Central memory CD8-positive, alpha-beta T cell (primary cell): Measurements from ENCODE around the gene OGDHL.
A peak's percentile ranks its signal among the peaks of the same experiment; 100 is the strongest.

Experiments
- ATAC-seq: fragments of 150-1000 bp; cut with Tn5 transposase; replicated peaks from 2 replicates; pipeline ENCODE4 v1.10.0; 2022; ENCODE audit warnings: mild to moderate bottlenecking, moderate FRiP score, moderate number of reproducible peaks; ENCODE audit not compliant: poor library complexity, severe bottlenecking; ENCODE audit errors: extremely low read depth
- DNase-seq, 2 donors: peaks; one replicate each; pipeline ENCODE4 v3.0.0; 2021; ENCODE audit warnings: low spot score in 2 of 2
- H3K27ac Mint-ChIP-seq: one replicate; pipeline ENCODE4 v1.8.0; 2022; ENCODE audit warnings: low read depth, mild to moderate bottlenecking, moderate library complexity, mixed read lengths
- H3K27me3 Mint-ChIP-seq: one replicate; pipeline ENCODE4 v1.8.0; 2022; ENCODE audit warnings: mixed read lengths
- H3K36me3 Mint-ChIP-seq: one replicate; pipeline ENCODE4 v1.8.0; 2022; ENCODE audit warnings: mild to moderate bottlenecking, moderate library complexity, mixed read lengths; ENCODE audit not compliant: insufficient read depth
- H3K4me1 Mint-ChIP-seq: one replicate; pipeline ENCODE4 v1.8.0; 2022; ENCODE audit warnings: mixed read lengths
- H3K4me3 Mint-ChIP-seq: one replicate; pipeline ENCODE4 v1.8.0; 2022; ENCODE audit warnings: mild to moderate bottlenecking, moderate library complexity, mixed read lengths
- H3K9me3 Mint-ChIP-seq: one replicate; pipeline ENCODE4 v1.8.0; 2022; ENCODE audit warnings: mixed read lengths

OGDHL gene

GRCh38 chr10:49743464-49744075 is 18.6 kb downstream of the OGDHL start:
- no peaks in the 10 kb centered on the region for H3K9me3 Mint-ChIP-seq
- H3K4me1 Mint-ChIP-seq = no peaks in the 10 kb centered on the region
- H3K4me3 Mint-ChIP-seq = no peak overlapping the region
- peak in 1 of 2 donors; percentile 8 for DNase-seq
- no peaks in the 10 kb centered on the region for H3K27me3 Mint-ChIP-seq
- no peak overlapping the region for H3K27ac Mint-ChIP-seq
- no peak for ATAC-seq
- no peaks in the 10 kb centered on the region for H3K36me3 Mint-ChIP-seq

GRCh38 chr10:49742683-49743463 is 19.2 kb downstream of the OGDHL start:
- H3K36me3 Mint-ChIP-seq = no peaks in the 10 kb centered on the region
- H3K9me3 Mint-ChIP-seq = no peaks in the 10 kb centered on the region
- H3K27ac Mint-ChIP-seq = no peak overlapping the region
- DNase-seq (peak in 1 of 2 donors; percentile 8), ATAC-seq (no peak)
- H3K4me1 Mint-ChIP-seq = no peaks in the 10 kb centered on the region
- H3K27me3 Mint-ChIP-seq = no peaks in the 10 kb centered on the region
- no peak overlapping the region for H3K4me3 Mint-ChIP-seq

GRCh38 chr10:49741108-49741995 is 20.8 kb downstream of the OGDHL start:
- no peak overlapping the region for H3K4me3 Mint-ChIP-seq
- no peaks in the 10 kb centered on the region for H3K36me3 Mint-ChIP-seq
- H3K27ac Mint-ChIP-seq = no peak overlapping the region
- no peaks in the 10 kb centered on the region for H3K9me3 Mint-ChIP-seq
- DNase-seq (no peak), ATAC-seq (no peak)
- no peaks in the 10 kb centered on the region for H3K4me1 Mint-ChIP-seq
- no peaks in the 10 kb centered on the region for H3K27me3 Mint-ChIP-seq

- Mint-ChIP-seq H3K36me3 (no peaks in the 10 kb centered on the region), H3K4me3 (no peak overlapping the region), H3K4me1 (no peaks in the 10 kb centered on the region), H3K27ac (no peak overlapping the region), H3K9me3 (no peaks in the 10 kb centered on the region), H3K27me3 (peaks cover 8% of the 10 kb centered on the region)
- ATAC-seq (no peak), DNase-seq (no peak)
Observed at GRCh38 chr10:49740346-49741107, 21.6 kb downstream of the OGDHL start.

- DNase-seq (no peak), ATAC-seq (no peak)
- Mint-ChIP-seq H3K9me3 (no peaks in the 10 kb centered on the region), H3K36me3 (no peaks in the 10 kb centered on the region), H3K27me3 (peaks cover 9% of the 10 kb centered on the region), H3K4me1 (no peaks in the 10 kb centered on the region), H3K27ac (no peak overlapping the region), H3K4me3 (no peak overlapping the region)
Observed at GRCh38 chr10:49739426-49739825, 22.7 kb downstream of the OGDHL start.

- H3K27ac Mint-ChIP-seq = no peak overlapping the region
- H3K4me1 Mint-ChIP-seq = no peaks in the 10 kb centered on the region
- H3K9me3 Mint-ChIP-seq = no peaks in the 10 kb centered on the region
- H3K36me3 Mint-ChIP-seq = no peaks in the 10 kb centered on the region
- DNase-seq (no peak), ATAC-seq (no peak)
- peaks cover 9% of the 10 kb centered on the region for H3K27me3 Mint-ChIP-seq
- no peak overlapping the region for H3K4me3 Mint-ChIP-seq
Observed at GRCh38 chr10:49738616-49739360, 23.3 kb downstream of the OGDHL start.

GRCh38 chr10:49737474-49738201 is 24.5 kb downstream of the OGDHL start:
- Mint-ChIP-seq H3K27me3 (peaks cover 9% of the 10 kb centered on the region), H3K27ac (no peak overlapping the region), H3K4me1 (no peaks in the 10 kb centered on the region), H3K36me3 (no peaks in the 10 kb centered on the region), H3K9me3 (no peaks in the 10 kb centered on the region), H3K4me3 (no peak overlapping the region)
- DNase-seq (no peak), ATAC-seq (no peak)

- Mint-ChIP-seq H3K4me3 (no peak overlapping the region), H3K27ac (no peak overlapping the region), H3K9me3 (no peaks in the 10 kb centered on the region), H3K36me3 (no peaks in the 10 kb centered on the region), H3K4me1 (no peaks in the 10 kb centered on the region), H3K27me3 (peaks cover 9% of the 10 kb centered on the region)
- DNase-seq = no peak
- no peak for ATAC-seq
Observed at GRCh38 chr10:49736564-49737113, 25.5 kb downstream of the OGDHL start.

- DNase-seq (no peak), ATAC-seq (no peak)
- H3K4me3 Mint-ChIP-seq = no peak overlapping the region
- H3K4me1 Mint-ChIP-seq = no peaks in the 10 kb centered on the region
- H3K27me3 Mint-ChIP-seq = peaks cover 9% of the 10 kb centered on the region
- H3K27ac Mint-ChIP-seq = no peak overlapping the region
- no peaks in the 10 kb centered on the region for H3K36me3 Mint-ChIP-seq
- no peaks in the 10 kb centered on the region for H3K9me3 Mint-ChIP-seq
Observed at GRCh38 chr10:49735848-49736563, 26.1 kb downstream of the OGDHL start.

- Mint-ChIP-seq H3K27me3 (peaks cover 9% of the 10 kb centered on the region), H3K4me1 (no peaks in the 10 kb centered on the region), H3K36me3 (no peaks in the 10 kb centered on the region), H3K4me3 (no peak overlapping the region), H3K27ac (no peak overlapping the region), H3K9me3 (no peaks in the 10 kb centered on the region)
- ATAC-seq = no peak
- no peak for DNase-seq
Observed at GRCh38 chr10:49735161-49735560, 27.0 kb downstream of the OGDHL start.

GRCh38 chr10:49734676-49735075 is 27.4 kb downstream of the OGDHL start:
- Mint-ChIP-seq H3K27ac (no peak overlapping the region), H3K27me3 (peaks cover 9% of the 10 kb centered on the region), H3K4me3 (no peak overlapping the region), H3K4me1 (no peaks in the 10 kb centered on the region), H3K9me3 (no peaks in the 10 kb centered on the region), H3K36me3 (no peaks in the 10 kb centered on the region)
- DNase-seq (no peak), ATAC-seq (no peak)
